HL-60 (cell line): ENCODE data around the gene DNAJC1.

ENCODE experiments used
- CTCF ChIP-seq: IDR thresholded peaks from one replicate; pipeline ENCODE4 v1.5.1; 2011; ENCODE audit warnings: low read length, control low read depth, inconsistent platforms; ENCODE audit not compliant: insufficient read depth
- GABPA ChIP-seq: IDR thresholded peaks from 2 replicates; pipeline ENCODE4 v1.6.1; 2012; ENCODE audit warnings: low read depth
- POLR2AphosphoS5 ChIP-seq: IDR thresholded peaks from 2 replicates; pipeline ENCODE4 v1.6.1; 2012; ENCODE audit warnings: low read depth
- REST ChIP-seq: IDR thresholded peaks from 2 replicates; pipeline ENCODE4 v1.6.1; 2012; ENCODE audit warnings: low read depth; ENCODE audit not compliant: insufficient replicate concordance

DNA sequence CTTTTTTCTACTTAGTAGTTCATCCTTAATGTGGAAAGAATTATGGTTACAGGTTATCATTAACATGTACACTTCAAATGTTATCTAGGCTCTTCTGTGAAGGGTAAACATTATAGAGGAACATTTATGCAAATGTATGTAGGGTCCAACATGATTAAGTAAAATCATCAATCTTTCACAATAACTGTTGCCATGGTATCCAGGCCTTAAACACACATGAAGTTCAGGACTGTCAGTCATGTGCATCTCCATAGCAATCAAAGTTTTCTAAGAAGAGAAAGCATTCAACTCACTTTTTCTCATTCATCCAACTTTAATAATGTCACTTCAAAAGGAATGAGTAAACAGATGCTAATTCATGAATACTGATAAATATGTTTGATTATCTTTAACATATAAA is 83.6 kb downstream of the DNAJC1 start:
- TF ChIP-seq CTCF (no peak), POLR2AphosphoS5 (no peak), GABPA (no peak), REST (no peak)
